ENCODE results near the gene C5orf24. TPM values are rescaled to one million over a fixed set of nuclear protein-coding genes. Genes with fewer than 3 reads are reported as not detected.

The C5orf24 gene
- total RNA-seq, 1 donor from 2014 or later, result 43.5 TPM

DNA sequence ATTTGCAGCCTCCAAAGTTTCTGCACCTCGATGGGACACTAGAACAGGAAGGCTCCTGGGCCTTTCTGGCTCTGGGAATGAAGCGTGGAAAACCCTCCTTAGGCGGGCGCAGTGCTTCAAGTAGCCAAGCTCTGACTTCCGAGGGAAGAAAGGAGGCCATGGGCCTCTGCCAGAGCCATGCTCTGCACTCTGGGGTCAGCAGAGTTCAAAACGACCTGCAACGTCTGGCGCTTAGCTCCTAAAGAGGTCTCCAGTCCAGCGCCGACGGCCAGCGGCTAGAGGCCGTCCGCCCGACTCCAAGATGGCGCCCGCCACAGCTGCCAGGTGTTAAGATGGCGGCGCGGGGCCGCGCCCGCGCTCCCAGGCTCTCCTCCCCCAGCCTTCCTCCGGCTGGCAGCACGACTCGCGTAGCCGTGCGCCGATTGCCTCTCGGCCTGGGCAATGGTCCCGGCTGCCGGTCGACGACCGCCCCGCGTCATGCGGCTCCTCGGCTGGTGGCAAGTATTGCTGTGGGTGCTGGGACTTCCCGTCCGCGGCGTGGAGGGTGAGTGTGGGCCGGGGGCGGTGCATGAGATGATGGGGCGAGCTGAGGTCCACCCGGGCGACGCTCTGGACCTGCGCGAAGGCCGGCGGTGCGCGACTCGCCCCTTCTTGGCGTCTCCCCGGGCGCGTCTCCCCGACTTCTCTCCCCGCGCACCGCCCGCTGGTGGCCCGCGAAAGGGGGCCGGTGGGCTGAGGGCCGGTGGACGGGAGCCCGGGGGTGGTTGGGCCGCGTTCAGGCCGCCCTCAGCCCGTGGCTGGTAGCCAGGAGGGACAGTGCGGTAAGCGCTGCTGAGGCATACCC is 28.4 kb downstream of the C5orf24 start, which contains the start of gene TXNDC15:
Gene TXNDC15, plus strand, starts transcription at position 385 of the 844 bp plus-strand sequence. Its CDS starts 57 bp downstream, at position 442.
- TF ChIP-seq, protein P1, sequence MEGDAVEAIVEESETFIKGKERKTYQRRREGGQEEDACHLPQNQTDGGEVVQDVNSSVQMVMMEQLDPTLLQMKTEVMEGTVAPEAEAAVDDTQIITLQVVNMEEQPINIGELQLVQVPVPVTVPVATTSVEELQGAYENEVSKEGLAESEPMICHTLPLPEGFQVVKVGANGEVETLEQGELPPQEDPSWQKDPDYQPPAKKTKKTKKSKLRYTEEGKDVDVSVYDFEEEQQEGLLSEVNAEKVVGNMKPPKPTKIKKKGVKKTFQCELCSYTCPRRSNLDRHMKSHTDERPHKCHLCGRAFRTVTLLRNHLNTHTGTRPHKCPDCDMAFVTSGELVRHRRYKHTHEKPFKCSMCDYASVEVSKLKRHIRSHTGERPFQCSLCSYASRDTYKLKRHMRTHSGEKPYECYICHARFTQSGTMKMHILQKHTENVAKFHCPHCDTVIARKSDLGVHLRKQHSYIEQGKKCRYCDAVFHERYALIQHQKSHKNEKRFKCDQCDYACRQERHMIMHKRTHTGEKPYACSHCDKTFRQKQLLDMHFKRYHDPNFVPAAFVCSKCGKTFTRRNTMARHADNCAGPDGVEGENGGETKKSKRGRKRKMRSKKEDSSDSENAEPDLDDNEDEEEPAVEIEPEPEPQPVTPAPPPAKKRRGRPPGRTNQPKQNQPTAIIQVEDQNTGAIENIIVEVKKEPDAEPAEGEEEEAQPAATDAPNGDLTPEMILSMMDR (IDR thresholded peaks at IDR 0.05; ENCODE audit: unreplicated experiment), result no peak
- H3K4me1 Mint-ChIP-seq (ENCODE audit: unreplicated experiment), result peaks cover 12% of the 10 kb centered on the region

DNA sequence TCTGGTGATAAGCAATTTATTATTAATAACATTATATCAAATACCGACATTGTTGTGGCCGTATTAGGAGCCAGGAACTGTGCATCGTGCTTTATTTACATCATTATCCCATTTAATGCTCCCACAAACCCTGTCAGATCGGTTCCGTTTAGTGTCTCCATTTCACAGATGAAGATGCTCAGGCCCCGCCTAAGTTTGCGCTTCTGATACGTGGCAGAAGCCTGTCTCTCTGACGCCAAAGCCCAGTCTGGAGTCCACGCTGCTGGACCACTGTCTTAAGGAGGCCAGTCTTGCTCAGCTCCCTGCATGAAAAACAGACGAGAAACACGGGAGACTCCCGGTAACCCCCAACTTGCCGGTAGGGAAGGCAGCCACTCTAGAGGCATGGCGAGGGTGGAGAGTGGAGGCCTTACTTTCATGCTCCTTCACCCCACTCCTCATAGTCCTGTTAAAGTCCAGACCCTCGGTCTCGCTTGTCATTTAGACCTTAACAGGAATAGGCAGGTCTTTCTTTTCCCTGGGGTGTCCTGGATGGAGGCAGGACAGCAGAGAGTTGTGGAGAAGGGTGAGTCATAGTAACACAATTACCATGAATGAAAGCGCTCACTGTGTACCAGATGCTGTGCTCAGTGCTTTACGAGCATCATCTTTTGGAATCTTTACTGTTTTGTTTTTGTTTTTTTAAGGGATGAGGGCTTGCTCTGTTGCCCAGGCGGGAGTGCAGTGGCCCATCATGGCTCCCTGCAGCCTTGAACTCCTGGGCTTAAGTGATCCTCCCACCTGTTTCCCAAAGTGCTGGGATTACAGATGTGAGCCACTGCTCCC is 29.3 kb downstream of the C5orf24 start:
- Mint-ChIP-seq H3K4me3 (ENCODE audit: unreplicated experiment) (peak overlapping the region; percentile 93), H3K27me3 (ENCODE audit: unreplicated experiment) (peaks cover 2% of the 10 kb centered on the region), H3K4me1 (ENCODE audit: unreplicated experiment) (peaks cover 14% of the 10 kb centered on the region), H3K9me3 (ENCODE audit: unreplicated experiment) (no peaks in the 10 kb centered on the region), H3K36me3 (ENCODE audit: low read depth, unreplicated experiment) (peaks cover 3% of the 10 kb centered on the region), H3K27ac (ENCODE audit: unreplicated experiment) (no peak overlapping the region)
- DNase-seq (ENCODE audit: low spot score), result peak; percentile 12
- TF ChIP-seq, protein P1 (IDR thresholded peaks at IDR 0.05; ENCODE audit: unreplicated experiment), result no peak

More for the DNA sequence above, 28.4 kb downstream of the C5orf24 start, which contains the start of gene TXNDC15:
- Mint-ChIP-seq H3K27ac (ENCODE audit: unreplicated experiment) (peak within 1 kb of the TSS; percentile 61), H3K27me3 (ENCODE audit: unreplicated experiment) (peaks cover 2% of the 10 kb centered on the region), H3K4me3 (ENCODE audit: unreplicated experiment) (peak within 1 kb of the TSS; percentile 93), H3K36me3 (ENCODE audit: low read depth, unreplicated experiment) (no peaks in the 10 kb centered on the region), H3K9me3 (ENCODE audit: unreplicated experiment) (no peaks in the 10 kb centered on the region)
- DNase-seq (ENCODE audit: low spot score), result peak; percentile 85

DNA sequence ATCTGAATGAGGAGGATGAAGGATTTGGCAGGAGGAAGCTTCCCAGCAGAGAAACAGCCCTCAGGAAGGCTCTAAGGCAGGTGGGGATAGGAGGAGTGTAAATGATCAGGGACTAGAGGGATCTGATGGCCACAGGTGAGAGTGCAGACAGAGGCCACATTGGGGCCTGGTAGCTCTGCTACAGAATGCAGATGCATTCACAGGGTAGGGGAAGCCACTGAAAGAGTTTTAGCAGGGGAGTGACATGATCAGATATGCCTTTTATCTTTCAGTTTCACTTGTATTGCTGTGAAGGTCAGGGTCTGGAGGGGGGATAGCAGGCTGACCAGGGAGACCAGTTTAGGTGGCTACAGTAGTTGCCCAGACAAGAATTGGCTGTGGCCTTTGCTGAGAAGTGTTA is 31.4 kb downstream of the C5orf24 start:
- no peaks in the 10 kb centered on the region for H3K9me3 Mint-ChIP-seq (ENCODE audit: unreplicated experiment)
- TF ChIP-seq, protein P1 (IDR thresholded peaks at IDR 0.05; ENCODE audit: unreplicated experiment), result no peak
- no peak for DNase-seq (ENCODE audit: low spot score)
- H3K4me3 Mint-ChIP-seq (ENCODE audit: unreplicated experiment), result peak overlapping the region; percentile 7
- no peaks in the 10 kb centered on the region for H3K27me3 Mint-ChIP-seq (ENCODE audit: unreplicated experiment)
- H3K4me1 Mint-ChIP-seq (ENCODE audit: unreplicated experiment), result peaks cover 14% of the 10 kb centered on the region
- H3K27ac Mint-ChIP-seq (ENCODE audit: unreplicated experiment), result no peak overlapping the region
- peaks cover 5% of the 10 kb centered on the region for H3K36me3 Mint-ChIP-seq (ENCODE audit: low read depth, unreplicated experiment)

DNA sequence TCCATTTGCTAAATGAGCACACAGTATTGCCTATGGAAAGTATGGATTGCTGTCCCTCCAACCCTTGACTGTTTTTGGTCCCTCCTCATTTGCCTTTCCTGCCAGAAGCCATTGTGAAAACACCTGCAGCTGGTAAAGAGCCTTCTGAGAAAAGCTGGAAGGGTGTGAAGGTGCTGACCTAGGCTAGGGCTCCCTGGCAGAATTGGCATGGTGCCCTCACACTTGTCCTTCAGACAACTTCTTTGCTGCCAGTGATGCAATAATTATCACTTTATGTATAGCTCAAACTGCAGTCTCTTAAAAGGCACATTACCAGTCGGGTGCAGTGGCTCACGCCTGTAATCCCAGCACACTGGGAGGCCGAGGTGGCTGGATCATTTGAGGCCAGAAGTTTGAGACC is 32.6 kb downstream of the C5orf24 start:
- DNase-seq (ENCODE audit: low spot score), result no peak
- no peak overlapping the region for H3K4me3 Mint-ChIP-seq (ENCODE audit: unreplicated experiment)
- TF ChIP-seq, protein P1 (IDR thresholded peaks at IDR 0.05; ENCODE audit: unreplicated experiment), result no peak
- H3K27ac Mint-ChIP-seq (ENCODE audit: unreplicated experiment), result no peak overlapping the region
- H3K9me3 Mint-ChIP-seq (ENCODE audit: unreplicated experiment), result no peaks in the 10 kb centered on the region
- peaks cover 5% of the 10 kb centered on the region for H3K36me3 Mint-ChIP-seq (ENCODE audit: low read depth, unreplicated experiment)
- H3K27me3 Mint-ChIP-seq (ENCODE audit: unreplicated experiment), result no peaks in the 10 kb centered on the region
- H3K4me1 Mint-ChIP-seq (ENCODE audit: unreplicated experiment), result peaks cover 10% of the 10 kb centered on the region
